ENCODE results near the gene PRKAR1B.

GRCh38 chr7:506921-507622, 220.0 kb downstream of the PRKAR1B start:
- no peak for TF ChIP-seq ZBTB17 (tag by site-specific recombination; IDR thresholded peaks at IDR 0.05)
- TF ChIP-seq ZNF639 (tag by site-specific recombination; IDR thresholded peaks at IDR 0.05), result no peak
- no peak for TF ChIP-seq CTCF (tag by site-specific recombination; IDR thresholded peaks at IDR 0.05)
- no peak for TF ChIP-seq YY1 (tag by site-specific recombination; IDR thresholded peaks at IDR 0.05)
- TF ChIP-seq ZNF571 (tag by site-specific recombination; IDR thresholded peaks at IDR 0.05), result no peak
- TF ChIP-seq REST (tag by site-specific recombination; IDR thresholded peaks at IDR 0.05), result no peak
- TF ChIP-seq ZNF776 (tag by site-specific recombination; IDR thresholded peaks at IDR 0.05; ENCODE audit: borderline replicate concordance), result no peak
- no peak for TF ChIP-seq ZNF596 (tag by site-specific recombination; IDR thresholded peaks at IDR 0.05)
- no peak for TF ChIP-seq ZNF274 (IDR thresholded peaks at IDR 0.05; ENCODE audit: low read length)
- TF ChIP-seq ZNF274 (tag by site-specific recombination; IDR thresholded peaks at IDR 0.05; ENCODE audit: borderline replicate concordance), result no peak
- TF ChIP-seq ZNF530 (tag by site-specific recombination; IDR thresholded peaks at IDR 0.05; ENCODE audit: low read depth), result no peak
